Measurements from ENCODE around the gene SDC3.

The SDC3 gene

GRCh38 chr1:30904191-30904961 is 4.2 kb downstream of the SDC3 start:
- DNase-seq (ENCODE audit: low spot score): no peak

GRCh38 chr1:30903343-30904034 is 5.1 kb downstream of the SDC3 start:
- no peak for DNase-seq (ENCODE audit: low spot score)

- no peak for DNase-seq (ENCODE audit: low spot score)
These were observed 5.8 kb downstream of the SDC3 start for GRCh38 chr1:30902593-30903290.

- no peak for DNase-seq (ENCODE audit: low spot score)
These were observed 6.6 kb downstream of the SDC3 start for GRCh38 chr1:30901798-30902581.

- DNase-seq (ENCODE audit: low spot score): no peak
These were observed 7.5 kb downstream of the SDC3 start for GRCh38 chr1:30900931-30901560.

- no peak for DNase-seq (ENCODE audit: low spot score)
These were observed 8.1 kb downstream of the SDC3 start for GRCh38 chr1:30900486-30900885.

- no peak for DNase-seq (ENCODE audit: low spot score)
These were observed 8.8 kb downstream of the SDC3 start for GRCh38 chr1:30899577-30900389.

GRCh38 chr1:30898031-30898815 is 10.3 kb downstream of the SDC3 start:
- DNase-seq (ENCODE audit: low spot score): no peak

GRCh38 chr1:30896905-30897304 is 11.7 kb downstream of the SDC3 start:
- DNase-seq (ENCODE audit: low spot score): no peak

- DNase-seq (ENCODE audit: low spot score): no peak
These were observed 12.5 kb downstream of the SDC3 start for GRCh38 chr1:30895944-30896660.

GRCh38 chr1:30895382-30895943 is 13.1 kb downstream of the SDC3 start:
- DNase-seq (ENCODE audit: low spot score): no peak

- no peak for DNase-seq (ENCODE audit: low spot score)
These were observed 14.0 kb downstream of the SDC3 start for GRCh38 chr1:30894508-30894973.

GRCh38 chr1:30893776-30894507 is 14.6 kb downstream of the SDC3 start:
- no peak for DNase-seq (ENCODE audit: low spot score)

GRCh38 chr1:30892671-30893073 is 15.9 kb downstream of the SDC3 start:
- no peak for DNase-seq (ENCODE audit: low spot score)

GRCh38 chr1:30891227-30891552 is 17.4 kb downstream of the SDC3 start:
- DNase-seq (ENCODE audit: low spot score): no peak

GRCh38 chr1:30890502-30891226 is 17.9 kb downstream of the SDC3 start:
- DNase-seq (ENCODE audit: low spot score): no peak

GRCh38 chr1:30889511-30889910 is 19.0 kb downstream of the SDC3 start:
- no peak for DNase-seq (ENCODE audit: low spot score)

GRCh38 chr1:30888975-30889374 is 19.6 kb downstream of the SDC3 start:
- DNase-seq (ENCODE audit: low spot score): no peak
